Psoas muscle (tissue), 8 donors: ENCODE data around the gene RGS12. TPM values are rescaled to one million over a fixed set of nuclear protein-coding genes. Genes with fewer than 3 reads are reported as not detected.
A peak's percentile ranks its signal among the peaks of the same experiment; 100 is the strongest.

ENCODE experiments used
- ATAC-seq, 4 donors: fragments of 200-7000 bp; cut with Tn5 transposase; one replicate each; pipeline ENCODE4 v1.9.1; 2020; ENCODE audit warnings: moderate library complexity in 3 of 4, mild to moderate bottlenecking in 2 of 4
- DNase-seq, 2 donors: peaks; one replicate each; pipeline ENCODE4 v3.0.0-alpha.2; 2020
- H3K27ac ChIP-seq: fragments of 200-600 bp; one replicate; pipeline ENCODE4 v1.8.0; 2022
- H3K27me3 ChIP-seq, 3 donors: fragments of 200-600 bp in 1 of 3; one replicate each; pipeline versions ENCODE4 v1.6.1 to v1.8.0; 2013 to 2022; ENCODE audit warnings: low read length in 2 of 3, mild to moderate bottlenecking in 2 of 3, moderate library complexity in 1 of 3; ENCODE audit not compliant: insufficient read depth in 3 of 3
- H3K36me3 ChIP-seq, 2 donors: fragments of 200-600 bp in 1 of 2; one replicate each; pipeline versions ENCODE4 v1.6.1 to v1.8.0; 2013 to 2022; ENCODE audit warnings: low read depth in 1 of 2, mild to moderate bottlenecking in 1 of 2, moderate library complexity in 1 of 2; ENCODE audit not compliant: insufficient read depth in 1 of 2
- H3K4me1 ChIP-seq: fragments of 200-600 bp; one replicate; pipeline ENCODE4 v1.8.0; 2022
- H3K4me3 ChIP-seq: fragments of 200-600 bp; one replicate; pipeline ENCODE4 v1.8.0; 2022; ENCODE audit warnings: mild to moderate bottlenecking
- H3K9me3 ChIP-seq: fragments of 200-600 bp; one replicate; pipeline ENCODE4 v1.8.0; 2022
- CTCF ChIP-seq: fragments of 200-600 bp; IDR thresholded peaks from one replicate; pipeline ENCODE4 v1.8.0; 2022; ENCODE audit warnings: antibody characterized with exemption
- WGBS, 3 donors: extraction: QIAGEN DNeasy Blood & Tissue Kit; methylation state at CpG; one replicate each; pipeline versions ENCODE4 v1.1.6 to v1.1.7; 2013; 5-methylcytosine and 5-hydroxymethylcytosine counted together
- intact Hi-C, 2 donors: fragments of 100-400 bp; cut with DNase I; formaldehyde crosslinking; loops; one replicate each; pipeline versions ENCODE4 v1.11.0 to v1.14.2; 2022
- polyA plus RNA-seq, 3 donors: library from polyadenylated mRNA; stranded (reverse); fragments of 200-250 nt; gene quantifications; one replicate each; pipeline ENCODE4 v1.2.3, GENCODE V29; 2013
- total RNA-seq, 4 donors: library from RNA; stranded (reverse); fragmentation: NEBNext Ultra II Directional in 2 of 4; extraction: Animal tissue kit (Norgen Biotek cat#: 25700) in 2 of 4; gene quantifications; one replicate each; pipeline versions ENCODE4 v1.2.1 to v1.2.4, GENCODE V29; 2021 to 2023
- donor health status: healthy with polysubstance abuse.
- donor health status: DM: no; HTN: no; CAD: no; lungs with moderate emphysema.
- donor health status: Bipolar disorder and iron deficiency.
- donor health status: healthy.
- donor health status: DM: yes; HTN: yes; CAD: no.
- donor health status: DM: no; HTN: no; CAD: no.
- donor health status: DM: no; HTN: no; CAD: no.
- donor health status: DM: yes; HTN: yes; CAD: no.

RGS12 gene
- total and polyA plus RNA-seq, 7 donors, result 7.5 to 29.0 (median 17.6) TPM

DNA sequence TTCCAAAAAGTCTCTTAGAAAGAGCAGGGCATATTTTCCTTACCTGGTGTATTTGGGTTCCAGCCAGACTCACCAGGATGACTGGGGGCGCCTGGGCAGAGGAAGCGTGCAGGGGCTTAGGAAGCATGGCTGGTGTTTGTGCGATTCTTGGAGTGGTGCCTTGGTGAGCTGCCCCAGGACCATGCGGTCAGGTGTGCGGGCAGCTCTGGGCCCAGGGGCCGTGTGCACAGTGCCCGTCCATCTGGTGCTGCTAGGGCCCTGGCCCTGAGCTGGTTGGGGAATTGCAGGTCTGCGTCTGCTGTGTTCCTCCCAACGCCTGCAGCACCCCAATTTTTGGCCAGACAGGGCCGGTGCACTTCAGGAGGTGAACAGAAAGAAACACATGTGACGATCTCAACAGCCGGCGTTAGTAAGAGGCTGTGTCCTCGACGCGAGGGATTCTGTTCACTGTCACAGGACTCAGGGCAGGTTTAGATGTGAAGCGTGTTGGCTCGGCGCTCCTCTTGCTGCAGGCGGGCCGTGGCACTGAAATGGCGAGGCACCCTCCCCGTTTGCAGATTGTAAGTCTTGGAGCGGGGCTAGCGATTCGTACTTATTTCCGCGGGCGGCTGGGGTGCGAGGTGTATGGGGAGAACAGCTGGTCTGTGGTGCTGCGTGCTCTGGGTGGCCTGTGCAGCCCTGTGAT is 15.2 kb downstream of the RGS12 start:
- WGBS, 3 donors, result 91 to 93% (median 92%) methylated on average over 31 of the region's 31 CpGs
- intact Hi-C loops, result no loop called here
- Histone ChIP-seq H3K9me3 (no peaks in the 10 kb centered on the region), H3K4me3 (no peak overlapping the region), H3K4me1 (peaks cover 35% of the 10 kb centered on the region), H3K27ac (no peak overlapping the region), H3K36me3 (no peaks in the 10 kb centered on the region), H3K27me3 (no peaks in the 10 kb centered on the region)
- DNase-seq (no peak), ATAC-seq (no peak)
- TF ChIP-seq CTCF, result no peak

DNA sequence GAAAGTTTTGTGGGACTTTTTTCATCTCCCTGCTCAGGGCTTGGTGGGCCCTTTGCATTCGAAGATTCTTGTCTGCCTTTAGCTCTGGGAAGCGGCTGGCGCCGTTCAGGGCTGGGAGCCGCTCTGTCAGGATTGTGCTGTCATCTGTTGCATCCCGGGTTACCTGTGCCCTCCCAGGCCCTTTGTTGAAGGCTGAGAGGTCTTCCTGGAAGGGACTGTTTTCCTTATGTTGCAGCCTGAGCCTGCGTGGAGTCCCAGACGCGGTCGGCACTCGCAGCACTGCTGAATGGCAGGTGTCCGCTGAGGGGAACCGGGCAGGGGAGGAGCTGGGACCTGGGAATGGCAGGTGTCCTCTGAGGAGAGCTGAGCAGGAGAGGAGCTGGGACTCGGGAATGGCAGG is 15.9 kb downstream of the RGS12 start:
- intact Hi-C loops, result no loop called here
- DNase-seq (no peak), ATAC-seq (no peak)
- WGBS, 3 donors, result 78 to 83% (median 82%) methylated on average over 14 of the region's 14 CpGs
- no peak overlapping the region for H3K27ac ChIP-seq
- no peaks in the 10 kb centered on the region for H3K9me3 ChIP-seq
- no peaks in the 10 kb centered on the region for H3K36me3 ChIP-seq
- no peaks in the 10 kb centered on the region for H3K27me3 ChIP-seq
- no peak overlapping the region for H3K4me3 ChIP-seq
- peaks cover 35% of the 10 kb centered on the region for H3K4me1 ChIP-seq
- no peak for TF ChIP-seq CTCF

GRCh38 chr4:3310301-3311094 is 17.7 kb downstream of the RGS12 start:
- DNase-seq (no peak), ATAC-seq (peak in 3 of 4 donors; percentile 61 to 75 (median 64))
- 89 to 93% (median 91%) methylated on average over 19 to 21 of the region's 21 CpGs for WGBS, 3 donors
- Histone ChIP-seq H3K9me3 (no peaks in the 10 kb centered on the region), H3K27me3 (no peaks in the 10 kb centered on the region), H3K36me3 (no peaks in the 10 kb centered on the region), H3K4me3 (no peak overlapping the region), H3K4me1 (peaks cover 20% of the 10 kb centered on the region), H3K27ac (no peak overlapping the region)
- TF ChIP-seq CTCF, result no peak
- intact Hi-C loops, result no loop called here

DNA sequence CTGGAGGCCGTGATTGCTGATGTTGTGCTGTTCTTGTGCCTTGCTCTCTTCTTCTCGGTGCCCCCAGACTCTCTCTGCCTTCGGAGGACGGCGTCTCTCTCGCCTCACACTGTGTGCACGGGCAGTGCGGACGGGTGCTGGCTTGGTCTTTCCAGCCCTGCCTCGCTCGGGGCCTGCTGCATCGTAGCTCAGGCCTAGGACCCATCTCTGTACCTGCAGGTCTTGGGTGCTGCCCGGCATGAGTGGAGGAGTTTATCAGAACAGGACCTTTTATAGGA is 18.2 kb downstream of the RGS12 start:
- Histone ChIP-seq H3K27me3 (no peaks in the 10 kb centered on the region), H3K4me3 (no peak overlapping the region), H3K27ac (no peak overlapping the region), H3K4me1 (peaks cover 15% of the 10 kb centered on the region), H3K9me3 (no peaks in the 10 kb centered on the region), H3K36me3 (peaks cover 0 to under 1% of the 10 kb centered on the region in 2 donors)
- TF ChIP-seq CTCF, result no peak
- intact Hi-C loops, result no loop called here
- no peak for DNase-seq
- 92 to 95% (median 93%) methylated on average over 13 of the region's 13 CpGs for WGBS, 3 donors
- peak in 1 of 4 donors; percentile 10 for ATAC-seq
